K562 (cell line): ENCODE results near the gene LZTR1. TPM values are rescaled to one million over a fixed set of nuclear protein-coding genes. Genes with fewer than 3 reads are reported as not detected.
"Not testable (repeated sequence)": the region's sequence is repeated elsewhere in the genome, so short reads cannot be mapped to it uniquely, and the experiment has no call there.

ENCODE experiments used
- ATAC-seq: fragments of 200-7000 bp; cut with Tn5 transposase; 3 replicates; pipeline ENCODE4 v1.9.1; 2020; ENCODE audit warnings: moderate library complexity
- BruUV-seq: library from RNA; stranded (reverse); fragments of 400-500 nt; replicated peaks from 2 replicates; lab custom pipeline; 2021; lab: Mats Ljungman, UMichigan
- CTCF ChIA-PET: fragments of 300-600 bp; formaldehyde crosslinking; extraction: SDS; loops from one replicate; lab custom pipeline; 2021; ENCODE audit warnings: low intra/inter-chr PET ratio; lab: Yijun Ruan, JAX
- POLR2A ChIA-PET: fragments of 300-600, 350-650 bp; sonication (Branson Sonifier 250); formaldehyde crosslinking; extraction: SDS; loops from one replicate; lab custom pipeline; 2021; ENCODE audit warnings: antibody characterized with exemption, inconsistent platforms; lab: Yijun Ruan, JAX
- DNase-seq, 4 experiments: peaks; one replicate each; pipeline versions ENCODE4 v3.0.0 to v3.0.0-alpha.2; 2011 to 2018; ENCODE audit warnings: low spot score in 3 of 4, mixed read lengths in 3 of 4; ENCODE audit errors: extremely low read depth in 1 of 4
- FAIRE-seq: peaks from 2 replicates; lab custom pipeline; 2011; peaks lifted over from hg19 to GRCh38; lab: Jason Lieb, UNC
- H2AFZ ChIP-seq: 2 replicates; pipeline ENCODE4 v1.6.0; 2011; ENCODE audit warnings: low read depth, low read length, control low read depth, inconsistent platforms
- H3K27ac ChIP-seq: fragments of 200-600 bp; 3 replicates; pipeline ENCODE4 v1.8.0; 2011; ENCODE audit warnings: low read depth, mild to moderate bottlenecking, control low read depth, inconsistent platforms, low read length, moderate library complexity, mixed read lengths; ENCODE audit errors: extremely low read depth
- H3K27me3 ChIP-seq, 2 experiments: fragments of 300-600 bp in 1 of 2; 2 replicates in 1 of 2; 3 replicates in 1 of 2; pipeline versions ENCODE4 v1.6.0 to v1.8.0; 2011; ENCODE audit warnings: inconsistent platforms in 2 of 2, low read length in 2 of 2, mild to moderate bottlenecking in 1 of 2, mixed read lengths in 1 of 2, moderate library complexity in 1 of 2; ENCODE audit not compliant: control insufficient read depth in 2 of 2, insufficient read depth in 2 of 2
- H3K36me3 ChIP-seq: fragments of 300-600 bp; 3 replicates; pipeline ENCODE4 v1.8.0; 2011; ENCODE audit warnings: mild to moderate bottlenecking, low read length, inconsistent platforms; ENCODE audit not compliant: control insufficient read depth, insufficient read depth
- H3K4me1 ChIP-seq, 2 experiments: fragments of 200-600 bp in 1 of 2; replicated peaks in 1 of 2; 2 replicates in 1 of 2; 3 replicates in 1 of 2; pipeline versions ENCODE4 v1.5.1 to v1.8.0; 2011; ENCODE audit warnings: inconsistent platforms in 2 of 2, low read length in 2 of 2, mild to moderate bottlenecking in 1 of 2, mixed read lengths in 1 of 2, moderate library complexity in 1 of 2; ENCODE audit not compliant: control insufficient read depth in 2 of 2, insufficient read depth in 2 of 2
- H3K4me2 ChIP-seq: 2 replicates; pipeline ENCODE4 v1.6.1; 2011; ENCODE audit warnings: low read length, control low read depth, inconsistent platforms, mixed read lengths; ENCODE audit not compliant: insufficient read depth
- H3K4me3 ChIP-seq: fragments of 200-600 bp; sonication (generic), shearing (Covaris generic); 2 replicates; pipeline ENCODE4 v1.5.1; 2016; ENCODE audit warnings: control low read depth, inconsistent platforms
- H3K79me2 ChIP-seq: fragments of 200-600 bp; 3 replicates; pipeline ENCODE4 v1.8.0; 2011; ENCODE audit warnings: low read length, inconsistent platforms; ENCODE audit not compliant: control insufficient read depth, insufficient read depth
- H3K9ac ChIP-seq, 2 experiments: 2 replicates each; pipeline versions ENCODE4 v1.6.0 to v1.6.1; 2011; ENCODE audit warnings: low read depth in 2 of 2, low read length in 2 of 2, control low read depth in 1 of 2, inconsistent platforms in 1 of 2, mild to moderate bottlenecking in 1 of 2, mixed read lengths in 1 of 2; ENCODE audit not compliant: insufficient read depth in 1 of 2
- H3K9me1 ChIP-seq: one replicate; pipeline ENCODE4 v1.6.0; 2011; ENCODE audit warnings: inconsistent platforms, mild to moderate bottlenecking, low read length, moderate library complexity; ENCODE audit not compliant: control insufficient read depth, insufficient read depth
- H3K9me3 ChIP-seq: replicated peaks from 2 replicates; pipeline ENCODE4 v1.5.1; 2011; ENCODE audit warnings: low read depth, low read length, inconsistent platforms; ENCODE audit not compliant: control insufficient read depth, insufficient read depth
- H4K20me1 ChIP-seq: replicated peaks from 2 replicates; pipeline ENCODE4 v1.6.1; 2011; ENCODE audit warnings: low read length, inconsistent platforms, mixed read lengths; ENCODE audit not compliant: control insufficient read depth, insufficient read depth
- ATF1 ChIP-seq, 2 experiments: fragments of 450-650 bp in 1 of 2; IDR thresholded peaks; 2 replicates each; pipeline ENCODE4 v1.6.1; 2016; ENCODE audit warnings: missing compliant biosample characterization in 1 of 2, missing genetic modification characterization in 1 of 2
- BRCA1 ChIP-seq, 2 experiments: fragments of 450-650 bp in 1 of 2; sonication (generic) in 1 of 2; formaldehyde crosslinking in 1 of 2; IDR thresholded peaks; 2 replicates each; pipeline versions ENCODE4 v1.5.0 to v1.6.1; 2017 to 2020; ENCODE audit warnings: mild to moderate bottlenecking in 1 of 2, missing genetic modification reagents in 1 of 2
- PURB ChIP-seq: sonication (generic); formaldehyde crosslinking; IDR thresholded peaks from 2 replicates; pipeline ENCODE4 v1.9.0; 2021; ENCODE audit warnings: low read depth, mild to moderate bottlenecking, missing genetic modification reagents
- ZC3H4 ChIP-seq: sonication (generic); formaldehyde crosslinking; IDR thresholded peaks from 2 replicates; pipeline ENCODE4 v1.9.0; 2021; ENCODE audit warnings: missing genetic modification reagents, borderline replicate concordance
- WGBS: fragments of 100-300 bp; shearing (Covaris generic); methylation state at CpG from one replicate; pipeline ENCODE4 v1.1.6; 2016; ENCODE audit warnings: low coverage, mixed read lengths; ENCODE audit not compliant: insufficient coverage; ENCODE audit errors: missing lambda C conversion rate; 5-methylcytosine and 5-hydroxymethylcytosine counted together
- in situ Hi-C: fragments of 300-500 bp; cut with MboI; formaldehyde crosslinking; loops from 4 replicates; pipeline ENCODE4 v1.15.0; 2018; ENCODE audit warnings: inconsistent platforms, mixed read lengths
- intact Hi-C: fragments of 100-400 bp; cut with micrococcal nuclease; formaldehyde crosslinking; loops from 2 replicates; pipeline ENCODE4 v1.14.2; 2022
- microRNA counts: library from miRNA; unstranded; fragments of <30 nt; microRNA quantifications from one replicate; lab custom pipeline; 2016
- microRNA-seq: library from miRNA; unstranded; fragments of <30 nt; microRNA quantifications from one replicate; pipeline ENCODE4, GENCODE V29; 2018; ENCODE audit warnings: borderline microRNAs expressed
- polyA plus RNA-seq, 8 experiments: library from polyadenylated mRNA; depleted of rRNA in 4 of 8; stranded (reverse) in 5 of 8; unstranded in 3 of 8; fragments of >200 nt; fragmentation: Nextera tagmentation in 2 of 8; fragmentation: Illumina TruSeq in 1 of 8; extraction: Ambion mirVana in 2 of 8; extraction: Trizol in 1 of 8; gene quantifications; 2 replicates each; pipeline versions ENCODE4 v1.2.1 to v1.2.3, GENCODE V29; 2011 to 2014; ENCODE audit warnings: inconsistent platforms in 1 of 8, missing spikeins in 1 of 8
- small RNA-seq: library from RNA; depleted of rRNA; stranded (forward); fragments of <200 nt; gene quantifications from one replicate; pipeline ENCODE3, GENCODE V24; 2014
- total RNA-seq, 7 experiments: library from RNA; depleted of rRNA in 6 of 7; stranded (reverse); fragments of >200 nt in 6 of 7; fragmentation: Illumina TruSeq in 2 of 7; extraction: Trizol in 2 of 7; gene quantifications; 2 replicates each; pipeline versions ENCODE4 v1.2.1 to v1.2.3, GENCODE V29; 2011 to 2021; ENCODE audit warnings: low replicate concordance in 1 of 7

The LZTR1 gene
- total and polyA plus RNA-seq, 9 of the 15 experiments (the other 6 are each of a cell fraction or from before 2014, with no cell fraction given): 2.2 to 135 (median 63.0) TPM

- intact Hi-C loops: loop anchor here (5.0 kb wide), 2 partner anchors 36 to 86 kb away; no protein-coding TSS in a partner anchor
Measured at GRCh38 chr22:21048448-21048847, 66.4 kb downstream of the LZTR1 start.

More at GRCh38 chr22:21048448-21048847, 66.4 kb downstream of the LZTR1 start:
- ATAC-seq; H3K9me3 ChIP-seq; DNase-seq; BruUV-seq; H3K4me3 ChIP-seq; H3K27ac ChIP-seq; H3K79me2 ChIP-seq; in situ Hi-C loops; H3K36me3 ChIP-seq; FAIRE-seq; H3K4me2 ChIP-seq; CTCF ChIA-PET; H3K9ac ChIP-seq; H3K9me1 ChIP-seq; H2AFZ ChIP-seq; TF ChIP-seq BRCA1 (IDR thresholded peaks at IDR 0.05); ATF1 (tag; IDR thresholded peaks at IDR 0.05): not testable (repeated sequence)
- Histone ChIP-seq H3K4me1 (peaks cover 23 to 35% of the 10 kb centered on the region in 2 experiments), H4K20me1 (peaks cover 26% of the 10 kb centered on the region), H3K27me3 (peaks cover 34 to 77% of the 10 kb centered on the region in 2 experiments; a peak in 4 of 5 replicates)
- POLR2A ChIA-PET: interaction anchor here (0.6 to 12.9 kb wide), 5 partner anchors 7 to 21 kb away, joined by 3 to 120 read pairs (median 24); partner anchors contain the start of gene SLC7A4
- TF ChIP-seq PURB (CRISPR knock-in tag): 0 out of 2 replicates have a peak, but pooled peaks have one; percentile 70
- TF ChIP-seq BRCA1 (CRISPR knock-in tag; IDR thresholded peaks at IDR 0.05): 0 out of 2 replicates have a peak, but pooled peaks have one; percentile 70
- TF ChIP-seq ZC3H4 (CRISPR knock-in tag): 0 out of 2 replicates have a peak, but pooled peaks have one; percentile 35
- TF ChIP-seq ATF1 (CRISPR knock-in tag; IDR thresholded peaks at IDR 0.05): 0 out of 2 replicates have a peak, but pooled peaks have one; percentile 15
- 3% methylated on average over 5 of the region's 5 CpGs for WGBS

MicroRNAs within 50 kb of the gene (microRNA counts, 767-probe panel; counts per million panel counts)
- not detected for microRNA hsa-miR-649 (lab: Ali Mortazavi, UCI)

Small RNA genes lying within 50 kb of the gene (microRNA-seq; reads per million reads assigned to microRNA genes)
- not detected for gene MIR649

Small RNA genes lying within 50 kb of the gene (small RNA-seq; reads per million reads assigned to genes)
- gene MIR649: not detected

Other genes with a start within 250 kb of the LZTR1 start
Only the 7 nearest of the 9 such genes appear.
- gene SNAP29, start 123.3 kb upstream of the LZTR1 start, total RNA-seq (2014; rRNA removed): 71.4 and 89.3 TPM in 2 replicates
- 58.1 and 64.4 TPM in 2 replicates for gene SNAP29, start 123.3 kb upstream of the LZTR1 start, total RNA-seq (2014; rRNA removed; fragmentation: Illumina TruSeq; extraction: Trizol)
- 70.6 and 75.9 TPM in 2 replicates for gene SNAP29, start 123.3 kb upstream of the LZTR1 start, total RNA-seq (2015; rRNA removed; fragmentation: Illumina TruSeq; extraction: Trizol)
- gene SNAP29, start 123.3 kb upstream of the LZTR1 start, total RNA-seq (2021): 122 and 123 TPM in 2 replicates
- 187 and 200 TPM in 2 replicates for gene SNAP29, start 123.3 kb upstream of the LZTR1 start, polyA plus RNA-seq (2011; rRNA removed)
- gene SNAP29, start 123.3 kb upstream of the LZTR1 start, polyA plus RNA-seq (2014; fragmentation: Illumina TruSeq; extraction: Trizol): 181 and 250 TPM in 2 replicates
- 10 to 100 TPM; 19.5 to 22.8 TPM for gene SNAP29, start 123.3 kb upstream of the LZTR1 start, polyA plus RNA-seq (2014; fragmentation: Nextera tagmentation; extraction: Ambion mirVana)
- 136 and 161 TPM in 2 replicates for gene SNAP29, start 123.3 kb upstream of the LZTR1 start, polyA plus RNA-seq (2014; rRNA removed)
- gene CRKL, start 64.9 kb upstream of the LZTR1 start, total RNA-seq (2014; rRNA removed): 105 and 144 TPM in 2 replicates
- gene CRKL, start 64.9 kb upstream of the LZTR1 start, total RNA-seq (2014; rRNA removed; fragmentation: Illumina TruSeq; extraction: Trizol): 138 and 141 TPM in 2 replicates
- gene CRKL, start 64.9 kb upstream of the LZTR1 start, total RNA-seq (2015; rRNA removed; fragmentation: Illumina TruSeq; extraction: Trizol): 124 and 128 TPM in 2 replicates
- gene CRKL, start 64.9 kb upstream of the LZTR1 start, total RNA-seq (2021): 263 and 267 TPM in 2 replicates
- 135 and 196 TPM in 2 replicates for gene CRKL, start 64.9 kb upstream of the LZTR1 start, polyA plus RNA-seq (2011; rRNA removed)
- 144 and 156 TPM in 2 replicates for gene CRKL, start 64.9 kb upstream of the LZTR1 start, polyA plus RNA-seq (2014; fragmentation: Illumina TruSeq; extraction: Trizol)
- gene CRKL, start 64.9 kb upstream of the LZTR1 start, polyA plus RNA-seq (2014; fragmentation: Nextera tagmentation; extraction: Ambion mirVana): 100 to 1,000 TPM; 100 to 105 TPM
- gene CRKL, start 64.9 kb upstream of the LZTR1 start, polyA plus RNA-seq (2014; rRNA removed): 114 and 124 TPM in 2 replicates
- 0.14 TPM in 1 of 2 replicates, not detected in the other for gene AIFM3, start 15.0 kb upstream of the LZTR1 start, total RNA-seq (2014; rRNA removed)
- 0.10 TPM in 1 of 2 replicates, not detected in the other for gene AIFM3, start 15.0 kb upstream of the LZTR1 start, total RNA-seq (2014; rRNA removed; fragmentation: Illumina TruSeq; extraction: Trizol)
- gene AIFM3, start 15.0 kb upstream of the LZTR1 start, total RNA-seq (2015; rRNA removed; fragmentation: Illumina TruSeq; extraction: Trizol): 0.07 TPM in 1 of 2 replicates, not detected in the other
- gene AIFM3, start 15.0 kb upstream of the LZTR1 start, total RNA-seq (2021): 0.20 and 0.56 TPM in 2 replicates
- gene AIFM3, start 15.0 kb upstream of the LZTR1 start, polyA plus RNA-seq (2011; rRNA removed): 0.04 and 0.08 TPM in 2 replicates
- gene AIFM3, start 15.0 kb upstream of the LZTR1 start, polyA plus RNA-seq (2014; fragmentation: Illumina TruSeq; extraction: Trizol): 0.06 TPM in 1 of 2 replicates, not detected in the other
- under 1 TPM; 0.03 to 0.06 TPM for gene AIFM3, start 15.0 kb upstream of the LZTR1 start, polyA plus RNA-seq (2014; fragmentation: Nextera tagmentation; extraction: Ambion mirVana)
- gene AIFM3, start 15.0 kb upstream of the LZTR1 start, polyA plus RNA-seq (2014; rRNA removed): 0.15 TPM in 1 of 2 replicates, not detected in the other
- gene THAP7, start 19.8 kb downstream of the LZTR1 start, total RNA-seq (2014; rRNA removed): 245 and 323 TPM in 2 replicates
- 32.0 and 35.6 TPM in 2 replicates for gene THAP7, start 19.8 kb downstream of the LZTR1 start, total RNA-seq (2014; rRNA removed; fragmentation: Illumina TruSeq; extraction: Trizol)
- gene THAP7, start 19.8 kb downstream of the LZTR1 start, total RNA-seq (2015; rRNA removed; fragmentation: Illumina TruSeq; extraction: Trizol): 120 and 129 TPM in 2 replicates
- 169 and 183 TPM in 2 replicates for gene THAP7, start 19.8 kb downstream of the LZTR1 start, total RNA-seq (2021)
- 75.4 and 94.6 TPM in 2 replicates for gene THAP7, start 19.8 kb downstream of the LZTR1 start, polyA plus RNA-seq (2011; rRNA removed)
- 84.1 and 121 TPM in 2 replicates for gene THAP7, start 19.8 kb downstream of the LZTR1 start, polyA plus RNA-seq (2014; fragmentation: Illumina TruSeq; extraction: Trizol)
- 10 to 100 TPM in 1 of 2 experiments, 1 to 10 TPM in 1; 7.9 to 33.1 TPM for gene THAP7, start 19.8 kb downstream of the LZTR1 start, polyA plus RNA-seq (2014; fragmentation: Nextera tagmentation; extraction: Ambion mirVana)
- gene THAP7, start 19.8 kb downstream of the LZTR1 start, polyA plus RNA-seq (2014; rRNA removed): 263 and 266 TPM in 2 replicates
- gene P2RX6, start 32.9 kb downstream of the LZTR1 start, total RNA-seq (2014; rRNA removed): 1.5 and 1.9 TPM in 2 replicates
- gene P2RX6, start 32.9 kb downstream of the LZTR1 start, total RNA-seq (2014; rRNA removed; fragmentation: Illumina TruSeq; extraction: Trizol): 0.77 and 1.0 TPM in 2 replicates
- gene P2RX6, start 32.9 kb downstream of the LZTR1 start, total RNA-seq (2015; rRNA removed; fragmentation: Illumina TruSeq; extraction: Trizol): 1.6 and 1.7 TPM in 2 replicates
- 2.3 and 2.7 TPM in 2 replicates for gene P2RX6, start 32.9 kb downstream of the LZTR1 start, total RNA-seq (2021)
- 1.2 and 1.5 TPM in 2 replicates for gene P2RX6, start 32.9 kb downstream of the LZTR1 start, polyA plus RNA-seq (2011; rRNA removed)
- gene P2RX6, start 32.9 kb downstream of the LZTR1 start, polyA plus RNA-seq (2014; fragmentation: Illumina TruSeq; extraction: Trizol): 1.3 and 1.5 TPM in 2 replicates
- under 1 TPM in 1 of 2 experiments, not detected in 1; 0.01 TPM for gene P2RX6, start 32.9 kb downstream of the LZTR1 start, polyA plus RNA-seq (2014; fragmentation: Nextera tagmentation; extraction: Ambion mirVana)
- gene P2RX6, start 32.9 kb downstream of the LZTR1 start, polyA plus RNA-seq (2014; rRNA removed): 3.7 and 3.9 TPM in 2 replicates
- not detected in 2 replicates for gene SLC7A4, start 50.3 kb downstream of the LZTR1 start, total RNA-seq (2014; rRNA removed)
- gene SLC7A4, start 50.3 kb downstream of the LZTR1 start, total RNA-seq (2014; rRNA removed; fragmentation: Illumina TruSeq; extraction: Trizol): not detected in 2 replicates
- not detected in 2 replicates for gene SLC7A4, start 50.3 kb downstream of the LZTR1 start, total RNA-seq (2015; rRNA removed; fragmentation: Illumina TruSeq; extraction: Trizol)
- gene SLC7A4, start 50.3 kb downstream of the LZTR1 start, total RNA-seq (2021): not detected in 2 replicates
- gene SLC7A4, start 50.3 kb downstream of the LZTR1 start, polyA plus RNA-seq (2011; rRNA removed): not detected in 2 replicates
- gene SLC7A4, start 50.3 kb downstream of the LZTR1 start, polyA plus RNA-seq (2014; fragmentation: Illumina TruSeq; extraction: Trizol): not detected in 2 replicates
- not detected for gene SLC7A4, start 50.3 kb downstream of the LZTR1 start, polyA plus RNA-seq (2014; fragmentation: Nextera tagmentation; extraction: Ambion mirVana)
- not detected in 2 replicates for gene SLC7A4, start 50.3 kb downstream of the LZTR1 start, polyA plus RNA-seq (2014; rRNA removed)
- not detected in 2 replicates for gene LRRC74B, start 63.6 kb downstream of the LZTR1 start, total RNA-seq (2014; rRNA removed)
- not detected in 2 replicates for gene LRRC74B, start 63.6 kb downstream of the LZTR1 start, total RNA-seq (2014; rRNA removed; fragmentation: Illumina TruSeq; extraction: Trizol)
- not detected in 2 replicates for gene LRRC74B, start 63.6 kb downstream of the LZTR1 start, total RNA-seq (2015; rRNA removed; fragmentation: Illumina TruSeq; extraction: Trizol)
- not detected in 2 replicates for gene LRRC74B, start 63.6 kb downstream of the LZTR1 start, total RNA-seq (2021)
- not detected in 2 replicates for gene LRRC74B, start 63.6 kb downstream of the LZTR1 start, polyA plus RNA-seq (2011; rRNA removed)
- gene LRRC74B, start 63.6 kb downstream of the LZTR1 start, polyA plus RNA-seq (2014; fragmentation: Illumina TruSeq; extraction: Trizol): not detected in 2 replicates
- not detected for gene LRRC74B, start 63.6 kb downstream of the LZTR1 start, polyA plus RNA-seq (2014; fragmentation: Nextera tagmentation; extraction: Ambion mirVana)
- gene LRRC74B, start 63.6 kb downstream of the LZTR1 start, polyA plus RNA-seq (2014; rRNA removed): 0.04 TPM in 1 of 2 replicates, not detected in the other